Immature natural killer cell (primary cell): ENCODE data around the gene ALOX5AP. TPM values are rescaled to one million over a fixed set of nuclear protein-coding genes. Genes with fewer than 3 reads are reported as not detected.
A peak's percentile ranks its signal among the peaks of the same experiment; 100 is the strongest.

Experiments
- DNase-seq, 3 donors: peaks; one replicate each; pipeline ENCODE4 v3.0.0; 2022; ENCODE audit warnings: mixed read lengths in 1 of 3
- H3K27ac Mint-ChIP-seq, 6 donors: one replicate each; pipeline ENCODE4 v1.8.0; 2020; ENCODE audit warnings: mixed read lengths in 6 of 6, mild to moderate bottlenecking in 5 of 6, inconsistent platforms in 4 of 6, moderate library complexity in 3 of 6
- H3K27me3 Mint-ChIP-seq, 3 donors: one replicate each; pipeline ENCODE4 v1.8.0; 2020 to 2021; ENCODE audit warnings: low read depth in 3 of 3, mild to moderate bottlenecking in 3 of 3, mixed read lengths in 3 of 3, moderate library complexity in 3 of 3, inconsistent platforms in 1 of 3
- H3K36me3 Mint-ChIP-seq, 3 donors: one replicate each; pipeline ENCODE4 v1.8.0; 2020; ENCODE audit warnings: mixed read lengths in 3 of 3, inconsistent platforms in 2 of 3, mild to moderate bottlenecking in 2 of 3
- H3K4me1 Mint-ChIP-seq, 2 donors: one replicate each; pipeline ENCODE4 v1.8.0; 2020; ENCODE audit warnings: inconsistent platforms in 2 of 2, mild to moderate bottlenecking in 2 of 2, mixed read lengths in 2 of 2, moderate library complexity in 1 of 2
- H3K4me3 Mint-ChIP-seq, 5 donors: one replicate each; pipeline ENCODE4 v1.8.0; 2020; ENCODE audit warnings: mild to moderate bottlenecking in 5 of 5, mixed read lengths in 5 of 5, inconsistent platforms in 3 of 5, moderate library complexity in 3 of 5
- H3K9me3 Mint-ChIP-seq, 6 donors: one replicate each; pipeline ENCODE4 v1.8.0; 2020; ENCODE audit warnings: mild to moderate bottlenecking in 6 of 6, mixed read lengths in 6 of 6, inconsistent platforms in 4 of 6, moderate library complexity in 3 of 6
- polyA plus RNA-seq, 3 donors: library from polyadenylated mRNA; unstranded; fragments of 300-500 nt; fragmentation: Illumina TruSeq; gene quantifications; one replicate each; pipeline ENCODE4 v1.2.3, GENCODE V29; 2021

The ALOX5AP gene
- polyA plus RNA-seq, 3 donors from 2014 or later = 449 to 804 (median 530) TPM

DNA sequence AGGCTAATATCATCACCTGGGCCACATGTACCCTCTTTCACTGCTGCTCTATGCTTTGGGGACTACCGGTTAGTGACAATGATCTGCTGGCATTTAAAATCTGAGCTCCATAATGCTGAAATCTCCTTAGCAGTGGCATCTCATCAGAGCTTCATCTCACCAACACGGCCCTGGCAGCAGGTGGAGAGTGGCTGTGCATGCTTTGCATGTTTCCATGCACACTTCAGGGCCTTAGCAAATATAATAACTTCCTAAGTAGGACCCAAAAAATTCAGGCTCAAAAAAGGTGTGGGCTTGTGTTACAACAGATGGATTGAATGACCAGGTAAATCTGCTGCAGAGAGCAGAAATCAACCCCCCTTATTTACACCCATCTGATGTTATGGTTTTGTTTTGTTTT lies 55.2 kb downstream of the ALOX5AP start:
- Mint-ChIP-seq H3K4me1 (peaks cover 6% of the 10 kb centered on the region in 2 donors), H3K4me3 (no peak overlapping the region), H3K9me3 (no peaks in the 10 kb centered on the region), H3K36me3 (peaks cover 0 to 9% (median 4%) of the 10 kb centered on the region in 3 donors), H3K27me3 (peaks cover 0 to 2% (median 0%) of the 10 kb centered on the region in 3 donors), H3K27ac (no peak overlapping the region)
- DNase-seq = no peak

DNA sequence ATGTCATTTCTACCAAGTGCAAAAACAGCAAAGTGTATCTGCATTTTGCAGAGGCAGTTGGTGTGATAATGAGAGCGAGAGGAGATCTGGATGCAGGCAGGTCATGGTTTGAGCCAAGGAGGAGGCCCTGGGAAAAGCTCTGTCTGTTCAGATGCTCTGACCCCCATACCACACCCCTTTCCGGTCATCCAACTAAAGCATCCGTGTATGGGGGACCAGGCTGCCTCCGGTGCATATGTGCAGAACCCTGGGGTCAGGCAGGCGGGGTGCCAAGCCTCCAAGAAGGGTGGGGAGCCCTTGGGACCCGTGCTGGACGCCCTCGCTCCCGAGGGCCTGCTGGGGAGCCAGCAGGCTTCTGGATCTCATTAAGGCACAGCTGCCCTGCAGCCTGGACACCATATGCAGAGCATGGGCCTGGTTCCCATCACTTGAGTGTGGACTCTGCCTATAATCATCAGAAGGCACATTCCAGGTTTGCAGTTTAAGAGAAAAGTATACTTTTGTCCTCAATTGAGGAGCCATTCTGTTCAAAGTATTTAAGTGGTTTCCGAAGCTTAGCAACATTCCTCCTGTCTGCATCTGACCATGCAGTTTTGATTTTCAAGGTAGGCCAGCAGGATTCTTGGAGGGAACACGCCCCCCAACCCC lies 56.1 kb downstream of the ALOX5AP start:
- no peak for DNase-seq
- Mint-ChIP-seq H3K36me3 (peaks cover 0 to 9% (median 4%) of the 10 kb centered on the region in 3 donors), H3K4me1 (peaks cover 15% of the 10 kb centered on the region in 2 donors), H3K27ac (no peak overlapping the region), H3K9me3 (no peaks in the 10 kb centered on the region), H3K27me3 (peaks cover 1 to 2% (median 2%) of the 10 kb centered on the region in 3 donors), H3K4me3 (no peak overlapping the region)

DNA sequence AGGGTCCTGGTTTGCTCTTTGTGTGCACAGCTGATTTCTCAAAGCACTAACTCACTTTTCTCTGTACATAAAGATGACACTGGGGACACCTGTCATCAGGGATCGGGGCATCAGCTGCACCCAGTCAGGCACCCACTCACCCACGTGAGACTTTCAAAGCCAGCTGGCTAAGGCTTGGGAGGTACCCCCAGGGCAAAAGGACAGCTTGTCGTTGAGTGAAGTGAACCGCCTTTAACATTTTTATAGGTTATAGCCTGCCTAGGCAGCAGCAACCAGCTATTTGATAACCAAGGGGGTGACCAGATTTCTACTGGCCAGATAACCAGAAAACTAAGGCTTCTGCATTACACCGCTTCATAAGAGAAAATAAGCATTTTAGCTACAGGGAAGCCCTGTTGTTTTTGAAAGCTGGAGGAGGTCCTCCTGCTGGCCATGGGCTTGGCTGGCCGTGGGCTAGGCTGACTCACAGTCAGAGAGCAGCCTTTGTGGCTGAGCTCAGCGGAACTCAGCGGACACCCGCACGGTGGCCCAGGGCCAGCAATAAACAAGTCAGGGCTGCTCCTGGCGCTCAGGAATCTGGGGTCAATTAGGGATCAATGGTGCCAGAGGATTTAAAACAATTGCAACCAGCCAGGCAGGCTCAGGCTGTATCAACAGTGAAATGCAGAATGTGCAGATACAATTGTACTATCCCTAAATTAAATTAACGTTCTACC lies 57.1 kb downstream of the ALOX5AP start:
- Mint-ChIP-seq H3K27me3 (peaks cover 1 to 2% (median 2%) of the 10 kb centered on the region in 3 donors), H3K4me3 (no peak overlapping the region), H3K27ac (no peak overlapping the region), H3K9me3 (no peaks in the 10 kb centered on the region), H3K36me3 (peaks cover 0 to 5% (median 4%) of the 10 kb centered on the region in 3 donors), H3K4me1 (peaks cover 18 to 21% of the 10 kb centered on the region in 2 donors)
- no peak for DNase-seq

DNA sequence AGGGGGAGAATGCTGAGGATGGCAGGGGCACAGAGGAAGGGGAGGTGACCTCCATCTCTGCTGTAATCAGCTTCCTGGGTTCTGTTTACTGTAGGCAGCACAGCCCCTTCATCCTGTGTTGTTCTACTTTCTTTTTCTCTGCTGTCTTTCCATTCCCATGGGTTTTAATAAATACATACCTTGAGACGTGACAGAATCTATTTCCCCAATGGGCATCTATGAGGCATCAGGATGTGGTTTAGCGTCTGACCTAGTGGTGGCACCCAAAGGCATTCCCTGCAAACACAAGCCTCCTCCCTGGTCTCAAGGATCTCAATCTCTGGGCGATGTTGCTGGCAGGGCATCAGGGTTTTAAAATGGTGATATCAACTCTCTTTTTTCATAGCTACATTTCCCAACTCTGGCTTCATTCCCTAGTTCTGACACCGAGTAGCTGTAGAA lies 60.8 kb downstream of the ALOX5AP start:
- Mint-ChIP-seq H3K36me3 (no peaks in the 10 kb centered on the region), H3K9me3 (no peaks in the 10 kb centered on the region), H3K27me3 (peaks cover 1 to 2% (median 2%) of the 10 kb centered on the region in 3 donors), H3K27ac (peak overlapping the region; percentile 4 to 87 (median 71)), H3K4me3 (peak overlapping the region in 4 of 5 donors; percentile 15 to 70 (median 63)), H3K4me1 (peaks cover 18 to 22% of the 10 kb centered on the region in 2 donors)
- DNase-seq = no peak

DNA sequence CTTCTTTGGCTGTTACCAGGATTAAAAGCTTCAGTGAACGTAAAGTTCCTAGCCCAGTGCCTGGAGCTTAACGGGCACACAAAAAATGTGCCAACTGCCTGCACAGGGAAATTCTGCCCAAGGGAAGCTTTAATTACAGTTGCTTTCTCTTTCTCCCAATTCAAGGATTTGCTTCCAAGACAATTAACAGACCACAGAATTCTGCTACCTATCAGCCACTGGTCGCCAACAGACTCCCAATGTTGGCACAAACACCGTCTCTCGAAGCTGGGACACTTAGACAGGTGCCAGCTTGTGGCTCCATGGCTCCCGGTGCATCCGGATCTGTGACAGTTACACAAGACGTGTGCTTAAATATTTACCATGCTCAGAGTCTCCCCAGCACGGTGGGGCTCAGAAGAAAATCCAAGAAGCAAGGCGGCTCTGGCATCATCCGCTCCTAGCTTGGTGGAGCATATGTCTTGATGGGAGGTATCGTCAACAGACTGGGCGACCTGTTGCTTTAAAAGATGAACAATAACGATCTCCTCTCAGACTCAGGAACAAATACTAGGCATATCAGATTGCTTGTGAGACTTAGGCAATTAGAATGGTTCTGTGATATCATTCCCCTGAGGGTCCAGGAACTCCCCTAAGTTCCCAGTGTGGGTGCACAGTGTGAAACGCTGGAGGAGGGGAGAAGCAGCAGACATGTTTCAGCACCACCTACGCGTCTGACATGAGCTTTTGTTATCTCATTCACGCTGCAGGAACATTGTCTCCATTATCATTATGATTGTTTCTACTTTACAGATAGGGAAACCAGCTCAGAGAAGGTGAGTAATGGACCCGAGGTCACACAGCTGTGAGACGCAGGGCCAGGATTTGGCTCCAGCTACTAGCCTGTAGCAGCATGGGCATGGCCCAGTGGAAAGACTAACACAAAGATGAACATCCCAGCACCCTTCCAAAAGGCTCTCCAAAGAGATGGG lies 61.6 kb downstream of the ALOX5AP start:
- H3K4me1 Mint-ChIP-seq = peaks cover 18 to 22% of the 10 kb centered on the region in 2 donors
- H3K36me3 Mint-ChIP-seq = no peaks in the 10 kb centered on the region
- peaks cover 1 to 2% (median 2%) of the 10 kb centered on the region in 3 donors for H3K27me3 Mint-ChIP-seq
- DNase-seq = no peak
- peak overlapping the region in 2 of 5 donors; percentile 69 to 70 for H3K4me3 Mint-ChIP-seq
- peak overlapping the region in 5 of 6 donors; percentile 12 to 87 (median 74) for H3K27ac Mint-ChIP-seq
- H3K9me3 Mint-ChIP-seq = no peaks in the 10 kb centered on the region

DNA sequence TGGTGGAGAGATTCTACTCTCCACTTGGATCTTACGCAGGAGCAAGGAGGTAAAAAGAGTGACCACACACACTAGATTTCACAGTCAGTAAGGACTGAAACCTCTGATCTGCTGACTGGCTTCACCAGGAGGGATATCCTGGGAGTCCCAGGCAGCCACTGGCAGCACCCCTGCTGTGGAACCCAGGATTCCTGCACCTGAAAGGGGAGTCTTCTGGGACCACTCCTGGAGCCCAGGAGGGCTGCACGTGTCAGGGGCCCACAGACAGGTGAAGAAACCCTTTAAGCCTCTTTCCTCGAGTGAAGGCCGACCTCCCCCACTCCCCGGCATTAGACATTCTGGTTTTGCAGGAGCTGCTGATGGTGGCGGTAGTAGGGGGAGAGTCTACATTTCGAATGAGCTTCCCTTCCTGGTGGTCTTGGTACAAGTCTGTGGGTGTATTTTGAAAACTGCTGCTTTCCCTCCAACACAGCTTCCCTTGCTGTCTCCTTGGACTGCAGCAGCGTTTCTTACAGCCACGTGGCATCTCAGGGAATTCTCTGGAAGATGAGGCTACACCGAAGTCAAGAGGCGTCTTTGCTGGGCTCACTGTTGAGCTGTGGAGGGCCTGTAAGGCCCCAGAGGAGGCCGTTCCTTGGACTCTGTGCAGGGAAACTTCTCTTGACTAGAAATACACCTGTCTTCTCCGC lies 62.6 kb downstream of the ALOX5AP start:
- peaks cover 26 to 29% of the 10 kb centered on the region in 2 donors for H3K4me1 Mint-ChIP-seq
- H3K4me3 Mint-ChIP-seq = no peak overlapping the region
- peaks cover 1 to 2% (median 2%) of the 10 kb centered on the region in 3 donors for H3K27me3 Mint-ChIP-seq
- no peaks in the 10 kb centered on the region for H3K36me3 Mint-ChIP-seq
- H3K27ac Mint-ChIP-seq = peak overlapping the region in 2 of 6 donors; percentile 30 to 65
- DNase-seq = no peak
- no peaks in the 10 kb centered on the region for H3K9me3 Mint-ChIP-seq

DNA sequence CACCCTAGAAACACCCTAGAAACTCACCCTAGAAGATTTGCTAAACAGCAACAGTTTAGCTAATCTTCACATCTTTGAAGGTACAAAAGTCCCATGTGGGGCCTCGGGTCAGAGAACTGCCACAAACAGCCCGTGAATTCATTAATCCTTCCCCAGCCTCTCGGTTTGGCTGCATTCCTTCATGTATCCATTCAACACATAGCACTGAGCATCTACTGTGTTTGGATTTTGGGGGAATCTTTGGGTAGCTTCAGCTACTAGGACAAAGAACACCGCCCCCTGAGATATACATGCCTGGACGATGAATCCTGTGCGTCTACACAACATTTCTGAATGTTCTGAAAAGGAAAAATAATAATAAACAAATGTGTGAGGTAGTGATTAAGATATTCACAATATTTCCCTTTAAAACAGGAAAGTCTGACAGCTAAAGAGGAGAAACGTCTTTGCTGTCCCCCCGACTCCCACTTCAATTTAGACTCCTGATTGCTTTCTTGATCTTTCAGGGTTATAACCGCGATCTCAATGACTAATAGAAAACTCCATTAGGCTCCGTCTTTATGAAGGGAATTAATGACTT lies 63.5 kb downstream of the ALOX5AP start:
- no peak for DNase-seq
- H3K27ac Mint-ChIP-seq = peak overlapping the region in 1 of 6 donors; percentile 14
- no peak overlapping the region for H3K4me3 Mint-ChIP-seq
- peaks cover 34 to 35% of the 10 kb centered on the region in 2 donors for H3K4me1 Mint-ChIP-seq
- no peaks in the 10 kb centered on the region for H3K36me3 Mint-ChIP-seq
- H3K9me3 Mint-ChIP-seq = no peaks in the 10 kb centered on the region
- peaks cover 1 to 2% (median 1%) of the 10 kb centered on the region in 3 donors for H3K27me3 Mint-ChIP-seq

DNA sequence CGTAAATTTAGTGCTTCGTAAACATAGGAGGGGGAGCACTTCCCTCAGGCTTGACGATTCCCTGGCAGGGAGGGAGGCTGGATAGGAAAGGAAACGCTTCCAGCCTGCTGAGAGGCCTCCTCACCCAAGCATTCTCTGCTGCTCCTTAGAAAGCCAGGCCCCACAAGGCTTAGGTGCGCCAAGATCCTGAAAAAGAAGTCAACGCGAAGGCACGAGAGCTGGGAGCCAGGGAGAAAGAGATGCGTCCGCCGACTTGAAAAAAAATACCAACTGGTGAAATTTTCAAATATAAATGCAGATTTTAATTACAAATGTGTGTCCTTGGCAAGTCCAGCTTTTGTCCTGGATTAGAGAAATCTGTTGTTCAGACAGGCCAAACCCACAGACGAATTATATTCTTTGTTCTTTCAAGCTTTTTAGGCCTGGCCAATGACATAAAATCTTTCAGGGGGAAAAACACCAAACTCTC lies 64.0 kb downstream of the ALOX5AP start:
- Mint-ChIP-seq H3K9me3 (no peaks in the 10 kb centered on the region), H3K4me1 (peaks cover 34 to 35% of the 10 kb centered on the region in 2 donors), H3K27me3 (peaks cover under 1 to 2% (median 1%) of the 10 kb centered on the region in 3 donors), H3K36me3 (no peaks in the 10 kb centered on the region), H3K27ac (peak overlapping the region in 1 of 6 donors; percentile 22), H3K4me3 (no peak overlapping the region)
- DNase-seq = no peak

DNA sequence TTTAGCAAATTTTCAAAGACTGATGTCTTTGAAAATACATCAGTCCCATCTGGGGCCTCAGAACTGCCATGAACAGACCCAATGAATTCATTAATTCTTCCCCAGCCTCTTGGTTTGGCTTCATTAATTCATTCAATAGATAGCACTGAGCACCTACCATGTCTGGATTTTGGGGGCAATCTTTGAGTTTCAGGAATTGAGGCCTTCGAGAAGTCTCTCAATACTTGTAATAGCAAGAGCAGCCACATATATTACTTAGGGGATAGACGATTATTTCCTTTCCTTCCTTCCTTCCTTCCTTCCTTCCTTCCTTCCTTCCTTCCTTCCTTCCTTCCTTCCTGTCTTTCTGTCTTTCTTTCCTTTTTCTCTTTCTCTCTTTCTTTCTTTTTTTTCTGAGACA lies 64.8 kb downstream of the ALOX5AP start:
- Mint-ChIP-seq H3K27ac (peak overlapping the region in 2 of 6 donors; percentile 8 to 21), H3K9me3 (no peaks in the 10 kb centered on the region), H3K27me3 (peaks cover 1 to 2% (median 2%) of the 10 kb centered on the region in 3 donors), H3K36me3 (no peaks in the 10 kb centered on the region), H3K4me3 (no peak overlapping the region), H3K4me1 (peaks cover 33% of the 10 kb centered on the region in 2 donors)
- no peak for DNase-seq

DNA sequence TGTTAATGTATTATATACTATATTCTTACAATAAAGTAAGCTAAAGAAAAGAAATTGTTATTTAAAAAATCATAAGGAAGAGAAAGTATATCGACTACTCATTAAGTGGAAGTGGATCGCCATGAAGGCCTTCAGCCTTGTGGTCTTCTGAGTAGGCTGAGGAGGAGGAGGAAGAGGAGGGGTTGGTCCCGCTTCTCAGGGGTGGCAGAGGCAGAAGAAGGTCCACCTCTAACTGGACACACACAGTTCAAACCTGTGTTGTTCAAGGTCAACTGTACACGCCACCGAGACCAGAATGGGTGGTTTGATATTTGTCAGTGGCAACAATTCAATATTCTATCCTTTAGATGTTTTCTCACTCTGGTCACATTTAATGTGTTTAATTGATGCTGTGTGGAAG lies 67.2 kb downstream of the ALOX5AP start:
- H3K27me3 Mint-ChIP-seq = peaks cover 0 to 2% (median 0%) of the 10 kb centered on the region in 3 donors
- H3K9me3 Mint-ChIP-seq = no peaks in the 10 kb centered on the region
- H3K4me1 Mint-ChIP-seq = peaks cover 13 to 17% of the 10 kb centered on the region in 2 donors
- H3K36me3 Mint-ChIP-seq = no peaks in the 10 kb centered on the region
- H3K4me3 Mint-ChIP-seq = peak overlapping the region; percentile 36 to 75 (median 70)
- H3K27ac Mint-ChIP-seq = peak overlapping the region in 4 of 6 donors; percentile 55 to 80 (median 66)
- DNase-seq = no peak

DNA sequence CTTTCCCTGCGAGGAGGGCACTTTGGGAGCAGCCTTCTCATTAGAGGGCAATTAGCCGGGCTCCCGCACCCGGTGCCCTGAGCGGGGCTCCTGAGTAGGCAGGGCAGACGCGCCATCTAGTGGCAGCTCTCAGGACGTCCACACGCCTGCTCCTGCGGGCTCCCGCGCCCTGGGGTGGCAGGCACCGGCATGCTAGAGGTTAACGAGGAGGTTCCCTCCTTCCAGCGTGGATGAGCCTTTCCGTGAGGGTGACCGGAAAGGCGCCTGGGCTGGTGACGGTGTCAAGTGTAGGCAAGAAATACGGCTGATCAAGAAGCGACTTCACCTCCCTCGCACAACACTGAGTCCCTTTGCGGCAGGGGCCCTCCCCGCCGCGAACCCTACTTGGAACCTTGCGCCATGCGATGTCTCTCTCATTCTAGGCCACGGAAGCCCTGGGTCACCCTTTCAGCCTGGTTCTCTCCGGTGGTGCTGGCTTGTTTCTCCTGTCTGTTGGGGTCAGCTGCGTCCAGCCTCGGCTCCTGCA lies 67.7 kb downstream of the ALOX5AP start:
- H3K36me3 Mint-ChIP-seq = no peaks in the 10 kb centered on the region
- peak overlapping the region; percentile 33 to 75 (median 70) for H3K4me3 Mint-ChIP-seq
- H3K27me3 Mint-ChIP-seq = peaks cover 0 to 2% (median 0%) of the 10 kb centered on the region in 3 donors
- peak; percentile 75 to 78 (median 77) for DNase-seq
- peaks cover 13 to 17% of the 10 kb centered on the region in 2 donors for H3K4me1 Mint-ChIP-seq
- peak overlapping the region in 3 of 6 donors; percentile 62 to 80 (median 69) for H3K27ac Mint-ChIP-seq
- no peaks in the 10 kb centered on the region for H3K9me3 Mint-ChIP-seq

DNA sequence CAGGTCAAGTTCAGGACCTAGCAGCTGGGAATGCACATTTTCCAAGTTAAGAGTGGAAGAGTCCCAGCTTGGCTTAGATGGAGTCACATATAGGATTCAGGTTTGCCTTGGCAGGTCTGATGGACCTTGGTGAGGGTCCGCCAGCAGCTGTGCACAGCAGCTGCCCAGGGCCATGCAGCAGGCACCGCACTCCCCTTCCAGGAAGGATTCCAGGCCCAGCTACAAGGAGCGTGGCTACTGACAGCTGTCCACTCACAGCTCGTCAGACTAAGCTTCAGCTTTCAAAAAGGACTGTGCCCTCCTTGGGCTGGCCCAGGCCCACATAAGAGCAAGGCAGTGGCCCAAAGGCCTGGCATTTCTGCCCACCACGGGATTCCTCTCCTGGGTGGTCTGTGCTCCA lies 68.4 kb downstream of the ALOX5AP start:
- Mint-ChIP-seq H3K36me3 (no peaks in the 10 kb centered on the region), H3K9me3 (no peaks in the 10 kb centered on the region), H3K4me1 (peaks cover 13 to 17% of the 10 kb centered on the region in 2 donors), H3K27me3 (peaks cover 2% of the 10 kb centered on the region in 3 donors), H3K27ac (peak overlapping the region in 2 of 6 donors; percentile 69), H3K4me3 (peak overlapping the region in 4 of 5 donors; percentile 33 to 75 (median 68))
- no peak for DNase-seq
